SK-N-SH (cell line): ENCODE measurements around the gene KRTAP10-2. TPM values are rescaled to one million over a fixed set of nuclear protein-coding genes. Genes with fewer than 3 reads are reported as not detected.

Experiments
- CTCF ChIA-PET: fragments of 300-600, 350-600 bp; formaldehyde crosslinking; extraction: SDS; loops from one replicate; lab custom pipeline; 2021; lab: Yijun Ruan, JAX
- POLR2A ChIA-PET: fragments of 350-600 bp; sonication (Branson Sonifier 250); formaldehyde crosslinking; extraction: SDS; loops from one replicate; lab custom pipeline; 2020; ENCODE audit warnings: antibody characterized with exemption, inconsistent platforms; lab: Yijun Ruan, JAX
- DNase-seq: peaks from one replicate; pipeline ENCODE4 v3.0.0; 2012
- H2AFZ ChIP-seq: fragments of 200-600 bp; sonication (generic); 2 replicates; pipeline ENCODE4 v1.8.1; 2016; ENCODE audit warnings: antibody characterized with exemption, mild to moderate bottlenecking, low read depth
- H3F3A ChIP-seq: fragments of 200-600 bp; sonication (generic); replicated peaks from 2 replicates; pipeline ENCODE3; 2016; ENCODE audit warnings: antibody characterized with exemption, mild to moderate bottlenecking; ENCODE audit not compliant: insufficient read depth
- H3K27ac ChIP-seq, 2 experiments: fragments of 200-500 bp in 1 of 2; fragments of 200-600 bp in 1 of 2; sonication (Bioruptor generic) in 1 of 2; sonication (generic), shearing (Covaris generic) in 1 of 2; 2 replicates each; pipeline versions ENCODE4 v1.5.1 to v1.6.1; 2014 to 2016; ENCODE audit warnings: low read depth in 2 of 2, inconsistent platforms in 1 of 2, low read length in 1 of 2, mild to moderate bottlenecking in 1 of 2, mixed read lengths in 1 of 2
- H3K27me3 ChIP-seq: fragments of 200-600 bp; sonication (generic), shearing (Covaris generic); 2 replicates; pipeline ENCODE4 v1.6.1; 2016; ENCODE audit warnings: mixed run types; ENCODE audit not compliant: insufficient read depth
- H3K36me3 ChIP-seq, 2 experiments: fragments of 200-500 bp in 1 of 2; fragments of 200-600 bp in 1 of 2; sonication (Bioruptor generic) in 1 of 2; sonication (generic) in 1 of 2; replicated peaks in 1 of 2; 2 replicates each; pipeline versions ENCODE3 to v1.5.1; 2014 to 2016; ENCODE audit warnings: low read length in 1 of 2, mild to moderate bottlenecking in 1 of 2; ENCODE audit not compliant: insufficient read depth in 2 of 2, control insufficient read depth in 1 of 2
- H3K4me1 ChIP-seq, 2 experiments: fragments of 200-500 bp in 1 of 2; fragments of 200-600 bp in 1 of 2; sonication (Bioruptor generic) in 1 of 2; sonication (generic), shearing (Covaris generic) in 1 of 2; 2 replicates each; pipeline versions ENCODE4 v1.5.1 to v1.6.1; 2014 to 2016; ENCODE audit warnings: low read depth in 1 of 2, low read length in 1 of 2, mixed run types in 1 of 2; ENCODE audit not compliant: insufficient read depth in 2 of 2, control insufficient read depth in 1 of 2
- H3K4me2 ChIP-seq: fragments of 200-600 bp; sonication (generic), shearing (Covaris generic); 2 replicates; pipeline ENCODE4 v1.6.1; 2017; ENCODE audit warnings: mixed run types
- H3K4me3 ChIP-seq, 2 experiments: fragments of 200-500 bp in 1 of 2; fragments of 200-600 bp in 1 of 2; sonication (Bioruptor generic) in 1 of 2; sonication (generic), shearing (Covaris generic) in 1 of 2; 2 replicates each; pipeline versions ENCODE4 v1.5.1 to v1.8.1; 2014 to 2016; ENCODE audit warnings: low read depth in 2 of 2, inconsistent platforms in 1 of 2, low read length in 1 of 2, mild to moderate bottlenecking in 1 of 2, mixed read lengths in 1 of 2, moderate library complexity in 1 of 2
- H3K79me2 ChIP-seq: fragments of 200-600 bp; sonication (generic); 2 replicates; pipeline ENCODE4 v1.8.1; 2017; ENCODE audit warnings: mild to moderate bottlenecking; ENCODE audit not compliant: insufficient read depth
- H3K9ac ChIP-seq: fragments of 200-600 bp; sonication (generic); 2 replicates; pipeline ENCODE4 v1.6.1; 2017; ENCODE audit warnings: mixed run types
- H3K9me2 ChIP-seq: fragments of 200-600 bp; sonication (generic); 2 replicates; pipeline ENCODE4 v1.6.1; 2017; ENCODE audit warnings: mixed run types
- H3K9me3 ChIP-seq: fragments of 200-600 bp; sonication (generic); 2 replicates; pipeline ENCODE4 v1.6.1; 2017; ENCODE audit warnings: mixed run types, mild to moderate bottlenecking, moderate library complexity
- H4K20me1 ChIP-seq: fragments of 200-600 bp; sonication (generic); 2 replicates; pipeline ENCODE4 v1.6.1; 2017; ENCODE audit warnings: mild to moderate bottlenecking, mixed run types; ENCODE audit not compliant: insufficient read depth
- CHD2 ChIP-seq: fragments of 150-350 bp; IDR thresholded peaks from 2 replicates; pipeline ENCODE4 v1.6.1; 2018; ENCODE audit warnings: low read length; ENCODE audit not compliant: partially characterized antibody
- CTCF ChIP-seq: fragments of 200-600 bp; sonication (generic); IDR thresholded peaks from 2 replicates; pipeline ENCODE4 v1.6.1; 2017; ENCODE audit warnings: antibody characterized with exemption, mild to moderate bottlenecking, moderate library complexity
- EP300 ChIP-seq, 2 experiments: IDR thresholded peaks; 2 replicates each; pipeline versions ENCODE4 v1.4.0 to v1.6.1; 2012; ENCODE audit warnings: borderline replicate concordance in 1 of 2, low read depth in 1 of 2, low read length in 1 of 2
- FOSL2 ChIP-seq: IDR thresholded peaks from 2 replicates; pipeline ENCODE4 v1.4.0; 2012; ENCODE audit warnings: low read depth, mild to moderate bottlenecking, moderate library complexity, borderline replicate concordance
- IRF3 ChIP-seq: fragments of 150-350 bp; IDR thresholded peaks from 2 replicates; pipeline ENCODE4 v1.6.1; 2016; ENCODE audit warnings: mild to moderate bottlenecking, low read depth, low read length
- JUND ChIP-seq: IDR thresholded peaks from 2 replicates; pipeline ENCODE4 v1.4.0; 2012
- MAX ChIP-seq: IDR thresholded peaks from 2 replicates; pipeline ENCODE4 v1.4.0; 2012; ENCODE audit warnings: low read depth
- MEF2A ChIP-seq: IDR thresholded peaks from 2 replicates; pipeline ENCODE4 v1.4.0; 2012; ENCODE audit warnings: low read depth, borderline replicate concordance
- MXI1 ChIP-seq: IDR thresholded peaks from 2 replicates; pipeline ENCODE4 v1.6.1; 2012; ENCODE audit warnings: mild to moderate bottlenecking, low read depth, low read length, improper control_type of control experiment
- NRF1 ChIP-seq: IDR thresholded peaks from 2 replicates; pipeline ENCODE4 v1.6.1; 2012; ENCODE audit warnings: low read depth, mild to moderate bottlenecking, low read length
- PBX3 ChIP-seq: IDR thresholded peaks from 2 replicates; pipeline ENCODE4; 2012
- RAD21 ChIP-seq: IDR thresholded peaks from 2 replicates; pipeline ENCODE4 v1.6.1; 2012; ENCODE audit warnings: mild to moderate bottlenecking, low read length
- RCOR1 ChIP-seq: fragments of 150-350 bp; IDR thresholded peaks from 2 replicates; pipeline ENCODE4 v1.6.1; 2017; ENCODE audit warnings: antibody characterized with exemption, low read length
- RXRA ChIP-seq: IDR thresholded peaks from 2 replicates; pipeline ENCODE4 v1.4.0; 2012; ENCODE audit warnings: low read depth, mild to moderate bottlenecking, borderline replicate concordance
- USF1 ChIP-seq: IDR thresholded peaks from 2 replicates; pipeline ENCODE4 v1.4.0; 2012; ENCODE audit warnings: low read depth, borderline replicate concordance
- USF2 ChIP-seq: fragments of 150-350 bp; IDR thresholded peaks from 2 replicates; pipeline ENCODE4 v1.6.1; 2017; ENCODE audit warnings: antibody characterized with exemption, low read length, low read depth, borderline replicate concordance
- YY1 ChIP-seq: IDR thresholded peaks from 2 replicates; pipeline ENCODE4 v1.4.0; 2012; ENCODE audit warnings: low read depth, mild to moderate bottlenecking
- ZBTB33 ChIP-seq: IDR thresholded peaks from 2 replicates; pipeline ENCODE4 v1.4.0; 2012; ENCODE audit warnings: low read depth, borderline replicate concordance
- WGBS: methylation state at CpG from one replicate; pipeline ENCODE4 v1.1.6; 2017; ENCODE audit warnings: low lambda C conversion rate; 5-methylcytosine and 5-hydroxymethylcytosine counted together
- polyA plus RNA-seq, 3 experiments: library from polyadenylated mRNA; depleted of rRNA; stranded (reverse); fragments of >200 nt; gene quantifications; 2 replicates each; pipeline ENCODE4 v1.2.3, GENCODE V29; 2012

Gene KRTAP10-2
- polyA plus RNA-seq, 1 of the 3 experiments (the other 2 are of a cell fraction), result not detected

GRCh38 chr21:44514218-44514520 is 37.1 kb downstream of the KRTAP10-2 start:
- H3K27ac ChIP-seq, result no peak overlapping the region
- H3K4me2 ChIP-seq, result no peak overlapping the region
- H3K36me3 ChIP-seq, result no peaks in the 10 kb centered on the region
- DNase-seq, result no peak
- ChIA-PET POLR2A (no interaction called here), CTCF (interaction anchor here (1.3 kb wide), 1 partner anchor 279 kb away, joined by 4 read pairs; no protein-coding TSS in a partner anchor)
- no peaks in the 10 kb centered on the region for H3F3A ChIP-seq
- H2AFZ ChIP-seq, result no peak overlapping the region
- 85% methylated on average over 6 of the region's 7 CpGs for WGBS
- no peak overlapping the region for H3K4me3 ChIP-seq
- H3K4me1 ChIP-seq, result peaks cover 0 to 18% of the 10 kb centered on the region in 2 experiments; a peak in 1 of 4 replicates
- H3K79me2 ChIP-seq, result peaks cover 11% of the 10 kb centered on the region; the same call in 1 of the 2 replicates
- TF ChIP-seq FOSL2 (no peak), RAD21 (no peak), JUND (no peak), CTCF (no peak), MAX (no peak), YY1 (no peak), MEF2A (no peak), USF1 (no peak), USF2 (no peak), IRF3 (no peak), EP300 (IDR thresholded peaks at IDR 0.05; ENCODE audit: borderline replicate concordance in 1 of 2, low read depth in 1 of 2, low read length in 1 of 2) (no peak), RXRA (no peak), ZBTB33 (no peak), NRF1 (no peak), CHD2 (no peak), RCOR1 (no peak), MXI1 (no peak), PBX3 (no peak)
- no peaks in the 10 kb centered on the region for H3K9me3 ChIP-seq
- no peaks in the 10 kb centered on the region for H3K9me2 ChIP-seq
- H3K27me3 ChIP-seq, result no peaks in the 10 kb centered on the region
- no peaks in the 10 kb centered on the region for H4K20me1 ChIP-seq
- H3K9ac ChIP-seq, result no peak overlapping the region
